Measurements from ENCODE around the gene FAM240B.

GRCh38 chr9:38737246-38737645, 17.3 kb upstream of the FAM240B start:
- TF ChIP-seq CTCF (IDR thresholded peaks at IDR 0.05) (no peak), POLR2A (IDR thresholded peaks at IDR 0.05) (no peak)
